Adrenal gland (tissue), 12 donors: ENCODE results near the gene SV2C. TPM values are rescaled to one million over a fixed set of nuclear protein-coding genes. Genes with fewer than 3 reads are reported as not detected.

Experiments
- DNase-seq, 7 donors: peaks; one replicate each; pipeline ENCODE4 v3.0.0-alpha.2; 2019 to 2020
- H3K27ac ChIP-seq, 5 donors: fragments of 200-600 bp; sonication (generic) in 4 of 5; 1 replicate in 3 of 5; 2 replicates in 2 of 5; pipeline versions ENCODE4 v1.5.1 to v1.8.0; 2016 to 2020; ENCODE audit warnings: mild to moderate bottlenecking in 1 of 5
- H3K27me3 ChIP-seq: fragments of 200-600 bp; 2 replicates; pipeline ENCODE4 v1.8.0; 2021
- H3K36me3 ChIP-seq, 2 donors: fragments of 200-600 bp; replicated peaks in 1 of 2; 1 replicate in 1 of 2; 2 replicates in 1 of 2; pipeline versions ENCODE4 v1.5.1 to v1.8.0; 2018 to 2022
- H3K4me1 ChIP-seq, 2 donors: fragments of 200-600 bp; replicated peaks in 1 of 2; 1 replicate in 1 of 2; 2 replicates in 1 of 2; pipeline versions ENCODE4 v1.5.1 to v1.8.0; 2018 to 2021
- H3K4me3 ChIP-seq, 4 donors: fragments of 200-600 bp; sonication (generic) in 3 of 4; one replicate each; pipeline ENCODE4 v1.5.1; 2016 to 2018
- H3K9me3 ChIP-seq, 3 donors: fragments of 200-600 bp; sonication (generic) in 1 of 3; replicated peaks in 1 of 3; 1 replicate in 2 of 3; 2 replicates in 1 of 3; pipeline versions ENCODE4 v1.5.1 to v1.8.0; 2016 to 2021
- CTCF ChIP-seq, 6 experiments: fragments of 450-650 bp in 4 of 6; fragments of 200-600 bp in 2 of 6; sonication (generic) in 1 of 6; IDR thresholded peaks; 1 replicate in 5 of 6; 2 replicates in 1 of 6; pipeline versions ENCODE4 v1.5.1 to v1.8.0; 2016 to 2021; ENCODE audit warnings: antibody characterized with exemption in 6 of 6, mild to moderate bottlenecking in 2 of 6, moderate library complexity in 1 of 6
- POLR2A ChIP-seq, 2 donors: fragments of 450-650 bp; IDR thresholded peaks; one replicate each; pipeline ENCODE4 v1.6.1; 2017; ENCODE audit warnings: antibody characterized with exemption in 2 of 2, mild to moderate bottlenecking in 2 of 2, moderate library complexity in 1 of 2
- WGBS, 4 donors: extraction: QIAGEN DNeasy Blood & Tissue Kit in 2 of 4; methylation state at CpG; one replicate each; pipeline versions ENCODE4 v1.1.5 to v1.1.7; 2013 to 2017; 5-methylcytosine and 5-hydroxymethylcytosine counted together
- intact Hi-C, 2 donors: fragments of 100-400 bp; cut with DNase I; formaldehyde crosslinking; loops; one replicate each; pipeline versions ENCODE4 v1.14.1 to v1.15.0; 2022 to 2023
- polyA plus RNA-seq, 3 donors: library from polyadenylated mRNA; stranded (reverse); fragments of 200-250 nt in 2 of 3; fragments of 350-450 nt in 1 of 3; fragmentation: Illumina TruSeq in 1 of 3; extraction: RNeasy Lipid Tissue Mini Kit (QIAGEN cat#74804) in 1 of 3; gene quantifications; one replicate each; pipeline ENCODE4 v1.2.3, GENCODE V29; 2013 to 2014
- total RNA-seq, 9 donors: library from RNA; depleted of rRNA in 4 of 9; stranded (reverse); fragments of >200 nt in 4 of 9; fragments of 120-200 nt in 1 of 9; fragmentation: NEBNext Ultra II Directional in 1 of 9; extraction: Animal tissue kit (Norgen Biotek cat#: 25700) in 1 of 9; gene quantifications; one replicate each; pipeline versions ENCODE4 v1.1.0 to v1.2.4, GENCODE V29; 2013 to 2023
- donor health status: healthy with polysubstance abuse.
- donor health status: Bipolar disorder and iron deficiency.
- donor health status: DM: yes; HTN: yes; CAD: no.
- donor health status: DM: no; HTN: no; CAD: no.
- donor health status: DM: no; HTN: no; CAD: no.
- donor health status: DM: yes; HTN: yes; CAD: no.

SV2C gene
- total and polyA plus RNA-seq, 12 donors = under 0.01 to 0.96 (median 0.19) TPM; not detected in 1

DNA sequence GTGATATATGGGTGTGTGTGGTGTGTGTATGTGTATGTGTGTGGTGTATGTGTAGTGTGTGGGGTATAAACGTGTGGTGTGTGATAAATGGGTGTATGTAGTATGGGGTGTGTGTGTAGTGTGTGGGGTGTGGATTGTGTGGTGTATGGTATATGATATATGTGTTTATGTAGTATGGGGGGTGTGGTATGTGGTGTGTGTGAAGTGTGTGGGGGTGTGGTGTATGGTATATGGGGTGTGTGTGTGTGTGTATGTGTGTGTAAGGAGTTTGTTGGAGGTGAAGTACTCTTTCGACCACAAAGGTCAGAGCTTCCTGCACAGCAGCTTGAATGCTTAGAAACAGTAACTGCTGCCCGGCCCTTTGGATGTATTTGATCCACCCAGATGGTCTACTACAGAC, 174.7 kb downstream of the SV2C start:
- Histone ChIP-seq H3K4me3 (no peak overlapping the region), H3K36me3 (no peaks in the 10 kb centered on the region), H3K4me1 (no peaks in the 10 kb centered on the region), H3K9me3 (no peaks in the 10 kb centered on the region), H3K27ac (no peak overlapping the region), H3K27me3 (no peaks in the 10 kb centered on the region)
- 57 to 76% (median 71%) methylated on average over 2 to 3 of the region's 3 CpGs for WGBS, 4 donors
- DNase-seq = no peak
- no peak for TF ChIP-seq POLR2A (IDR thresholded peaks at IDR 0.05)
- TF ChIP-seq CTCF (IDR thresholded peaks at IDR 0.05) = no peak
- intact Hi-C loops = loop anchor here in 1 of 2 donors (5.0 kb wide), 1 partner anchor 521 kb away; no protein-coding TSS in a partner anchor

DNA sequence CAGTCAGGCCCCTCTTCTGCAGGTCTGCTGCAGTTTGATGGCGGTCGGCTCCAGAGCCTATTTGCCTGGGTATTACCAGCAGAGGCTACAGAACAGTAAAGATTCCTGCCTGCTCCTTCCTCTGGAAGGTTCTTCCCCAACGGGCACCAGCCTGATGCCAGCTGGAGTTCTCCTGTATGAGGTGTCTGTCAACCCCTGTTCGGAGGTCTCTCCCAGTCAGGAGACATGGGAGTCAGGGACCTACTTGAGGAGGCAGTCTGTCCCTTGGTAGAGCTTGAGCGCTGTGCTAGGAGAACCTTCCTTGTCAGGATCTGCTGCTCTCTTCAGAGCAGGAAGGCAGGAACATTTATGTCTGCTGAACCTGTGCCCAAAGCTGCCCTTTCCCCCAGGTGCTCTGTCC, 181.5 kb downstream of the SV2C start:
- intact Hi-C loops = no loop called here
- H3K36me3 ChIP-seq = no peaks in the 10 kb centered on the region
- H3K27me3 ChIP-seq = peaks cover 13% of the 10 kb centered on the region
- H3K4me1 ChIP-seq = no peaks in the 10 kb centered on the region
- H3K4me3 ChIP-seq = no peak overlapping the region
- 38 to 76% (median 70%) methylated on average over 3 to 5 of the region's 5 CpGs for WGBS, 4 donors
- H3K27ac ChIP-seq = no peak overlapping the region
- no peak for DNase-seq
- H3K9me3 ChIP-seq = no peaks in the 10 kb centered on the region
- TF ChIP-seq CTCF (IDR thresholded peaks at IDR 0.05) = no peak
- no peak for TF ChIP-seq POLR2A (IDR thresholded peaks at IDR 0.05)

- Histone ChIP-seq H3K4me1 (no peaks in the 10 kb centered on the region), H3K4me3 (no peak overlapping the region), H3K36me3 (no peaks in the 10 kb centered on the region), H3K27me3 (peaks cover 13% of the 10 kb centered on the region), H3K9me3 (no peaks in the 10 kb centered on the region), H3K27ac (no peak overlapping the region)
- no peak for TF ChIP-seq CTCF (IDR thresholded peaks at IDR 0.05)
- TF ChIP-seq POLR2A (IDR thresholded peaks at IDR 0.05) = no peak
- no peak for DNase-seq
- WGBS, 4 donors = 56 to 64% (median 59%) methylated on average over 10 of the region's 10 CpGs
- intact Hi-C loops = no loop called here
Observed at GRCh38 chr5:76269259-76269931, 186.2 kb downstream of the SV2C start.

GRCh38 chr5:76269932-76270610, 186.9 kb downstream of the SV2C start:
- WGBS, 4 donors = 0 to 12% (median 6%) methylated on average over 1 of the region's 1 CpG
- no peak for TF ChIP-seq CTCF (IDR thresholded peaks at IDR 0.05)
- TF ChIP-seq POLR2A (IDR thresholded peaks at IDR 0.05) = no peak
- Histone ChIP-seq H3K4me1 (no peaks in the 10 kb centered on the region), H3K4me3 (no peak overlapping the region), H3K27me3 (peaks cover 6% of the 10 kb centered on the region), H3K36me3 (no peaks in the 10 kb centered on the region), H3K27ac (no peak overlapping the region), H3K9me3 (no peaks in the 10 kb centered on the region)
- DNase-seq = no peak
- intact Hi-C loops = no loop called here
